Endothelial cell of umbilical vein (primary cell): Measurements from ENCODE around the gene FTCDNL1. TPM values are rescaled to one million over a fixed set of nuclear protein-coding genes. Genes with fewer than 3 reads are reported as not detected.

Source experiments
- BruUV-seq: library from RNA; stranded (reverse); fragments of 400-500 nt; replicated peaks from 2 replicates; lab custom pipeline; 2021; lab: Mats Ljungman, UMichigan
- CTCF ChIA-PET: fragments of 300-600, 350-600 bp; sonication (Branson Sonifier 250); formaldehyde crosslinking; loops from one replicate; lab custom pipeline; 2021; ENCODE audit warnings: antibody characterized with exemption, inconsistent platforms; lab: Charles Lee
- POLR2A ChIA-PET: fragments of 300-600, 350-600 bp; sonication (Branson Sonifier 250); formaldehyde crosslinking; loops from one replicate; lab custom pipeline; 2021; ENCODE audit warnings: antibody characterized with exemption, inconsistent platforms; lab: Charles Lee
- DNase-seq: peaks from one replicate; pipeline ENCODE4 v3.0.0-alpha.2; 2011; ENCODE audit warnings: low read depth, low spot score
- FAIRE-seq: peaks from 2 replicates; lab custom pipeline; 2011; peaks lifted over from hg19 to GRCh38; lab: Jason Lieb, UNC
- H2AFZ ChIP-seq: 2 replicates; pipeline ENCODE4 v1.6.0; 2012; ENCODE audit warnings: low read depth, low read length, control low read depth, inconsistent platforms
- H3K27ac ChIP-seq: 2 replicates; pipeline ENCODE4 v1.5.1; 2011; ENCODE audit warnings: low read depth, mild to moderate bottlenecking, control low read depth, low read length, moderate library complexity; ENCODE audit not compliant: insufficient read depth
- H3K27me3 ChIP-seq, 2 experiments: 2 replicates each; pipeline versions ENCODE4 v1.6.0 to v1.6.1; 2011; ENCODE audit warnings: low read length in 2 of 2, mixed read lengths in 1 of 2; ENCODE audit not compliant: control insufficient read depth in 2 of 2, insufficient read depth in 2 of 2
- H3K36me3 ChIP-seq, 2 experiments: 2 replicates in 1 of 2; 3 replicates in 1 of 2; pipeline ENCODE4 v1.5.1; 2011; ENCODE audit warnings: low read length in 2 of 2, mild to moderate bottlenecking in 1 of 2, moderate library complexity in 1 of 2; ENCODE audit not compliant: control insufficient read depth in 2 of 2, insufficient read depth in 2 of 2; ENCODE audit errors: extremely low read depth in 1 of 2
- H3K4me1 ChIP-seq: 3 replicates; pipeline ENCODE4 v1.5.1; 2011; ENCODE audit warnings: mild to moderate bottlenecking, low read length; ENCODE audit not compliant: control insufficient read depth, insufficient read depth; ENCODE audit errors: extremely low read depth
- H3K4me2 ChIP-seq: 2 replicates; pipeline ENCODE4 v1.6.1; 2011; ENCODE audit warnings: low read length, control low read depth, mixed read lengths; ENCODE audit not compliant: insufficient read depth
- H3K4me3 ChIP-seq, 3 experiments: fragments of 200-600 bp in 1 of 3; sonication (generic), shearing (Covaris generic) in 1 of 3; replicated peaks in 1 of 3; 2 replicates each; pipeline ENCODE4 v1.5.1; 2011 to 2016; ENCODE audit warnings: control low read depth in 3 of 3, low read length in 3 of 3, mild to moderate bottlenecking in 2 of 3, inconsistent platforms in 1 of 3, low read depth in 1 of 3, moderate library complexity in 1 of 3; ENCODE audit not compliant: insufficient read depth in 1 of 3
- H3K79me2 ChIP-seq: 2 replicates; pipeline ENCODE4 v1.6.0; 2012; ENCODE audit warnings: low read length, inconsistent platforms; ENCODE audit not compliant: control insufficient read depth, insufficient read depth
- H3K9ac ChIP-seq: replicated peaks from 2 replicates; pipeline ENCODE3; 2011; ENCODE audit warnings: low read length, control low read depth; ENCODE audit not compliant: insufficient read depth; ENCODE audit errors: extremely low read depth
- H3K9me1 ChIP-seq: replicated peaks from 3 replicates; pipeline ENCODE4 v1.6.0; 2011; ENCODE audit warnings: mild to moderate bottlenecking, low read length; ENCODE audit not compliant: control insufficient read depth, insufficient read depth; ENCODE audit errors: extremely low read depth
- H3K9me3 ChIP-seq: replicated peaks from 2 replicates; pipeline ENCODE4 v1.5.1; 2012; ENCODE audit warnings: low read length, inconsistent platforms; ENCODE audit not compliant: control insufficient read depth, insufficient read depth
- H4K20me1 ChIP-seq: replicated peaks from 2 replicates; pipeline ENCODE3; 2011; ENCODE audit warnings: mild to moderate bottlenecking, low read length; ENCODE audit not compliant: control insufficient read depth, insufficient read depth; ENCODE audit errors: extremely low read depth
- EZH2 ChIP-seq: IDR thresholded peaks from 2 replicates; pipeline ENCODE4 v1.6.1; 2012; ENCODE audit warnings: borderline replicate concordance, low read depth, mild to moderate bottlenecking, moderate library complexity, low read length, inconsistent platforms; ENCODE audit not compliant: severe bottlenecking
- FOS ChIP-seq: IDR thresholded peaks from 2 replicates; pipeline ENCODE4 v1.6.1; 2011; ENCODE audit warnings: mild to moderate bottlenecking, low read length, moderate library complexity, borderline replicate concordance; ENCODE audit not compliant: insufficient read depth
- GATA2 ChIP-seq: IDR thresholded peaks from 2 replicates; pipeline ENCODE4 v1.7.0; 2011; ENCODE audit warnings: low read depth, mild to moderate bottlenecking, moderate library complexity, mixed read lengths, low read length; ENCODE audit not compliant: insufficient read length, insufficient read depth
- JUN ChIP-seq: IDR thresholded peaks from 2 replicates; pipeline ENCODE4 v1.6.1; 2011; ENCODE audit warnings: borderline replicate concordance, low read depth; ENCODE audit not compliant: insufficient read length, insufficient read depth
- MYC ChIP-seq: IDR thresholded peaks from one replicate; pipeline ENCODE4 v1.6.1; 2011; ENCODE audit warnings: mild to moderate bottlenecking, low read depth, low read length
- POLR2A ChIP-seq: IDR thresholded peaks from 2 replicates; pipeline ENCODE4 v1.6.1; 2012; ENCODE audit warnings: low read depth, mild to moderate bottlenecking, control low read depth, low read length
- POLR2AphosphoS5 ChIP-seq: IDR thresholded peaks from 2 replicates; pipeline ENCODE4 v1.6.1; 2012; ENCODE audit warnings: low read depth, mild to moderate bottlenecking, control low read depth, low read length, moderate library complexity; ENCODE audit not compliant: insufficient read depth
- dilution Hi-C: fragments of 300-500 bp; cut with MboI; formaldehyde crosslinking; loops from one replicate; pipeline ENCODE4 v1.15.0; 2019; ENCODE audit warnings: low sequenced_read_pairs; ENCODE audit not compliant: extremely low pct_ligation_motif_present
- intact Hi-C: fragments of 100-400 bp; cut with micrococcal nuclease; formaldehyde crosslinking; loops from one replicate; pipeline ENCODE4 v1.10.0; 2022
- polyA plus RNA-seq, 4 experiments: library from polyadenylated mRNA; depleted of rRNA in 3 of 4; stranded (reverse) in 3 of 4; unstranded in 1 of 4; fragments of >200 nt; gene quantifications; 2 replicates each; pipeline versions ENCODE4 v1.2.1 to v1.2.3, GENCODE V29; 2011 to 2012; ENCODE audit warnings: missing spikeins in 1 of 4
- total RNA-seq: library from RNA; stranded (reverse); gene quantifications from 2 replicates; pipeline ENCODE4 v1.2.3, GENCODE V29; 2021
- TF ChIP-seq, protein P1 (sequence below), 2 donors: IDR thresholded peaks; 1 replicate in 1 of 2; 2 replicates in 1 of 2; pipeline ENCODE4 v1.5.1; 2011; ENCODE audit warnings: low read length in 2 of 2, mild to moderate bottlenecking in 2 of 2, moderate library complexity in 2 of 2, control low read depth in 1 of 2, inconsistent platforms in 1 of 2, low read depth in 1 of 2; ENCODE audit not compliant: insufficient read depth in 1 of 2; ENCODE audit errors: extremely low read depth in 1 of 2
- TF ChIP-seq, protein P2 (sequence below): IDR thresholded peaks from 2 replicates; pipeline ENCODE4 v1.6.1; 2011; ENCODE audit not compliant: insufficient read depth, insufficient read length

The FTCDNL1 gene
- total and polyA plus RNA-seq, 2 donors (not counting 3 experiments of a cell fraction or from before 2014, with no cell fraction given) = 0.19 to 0.27 TPM

DNA sequence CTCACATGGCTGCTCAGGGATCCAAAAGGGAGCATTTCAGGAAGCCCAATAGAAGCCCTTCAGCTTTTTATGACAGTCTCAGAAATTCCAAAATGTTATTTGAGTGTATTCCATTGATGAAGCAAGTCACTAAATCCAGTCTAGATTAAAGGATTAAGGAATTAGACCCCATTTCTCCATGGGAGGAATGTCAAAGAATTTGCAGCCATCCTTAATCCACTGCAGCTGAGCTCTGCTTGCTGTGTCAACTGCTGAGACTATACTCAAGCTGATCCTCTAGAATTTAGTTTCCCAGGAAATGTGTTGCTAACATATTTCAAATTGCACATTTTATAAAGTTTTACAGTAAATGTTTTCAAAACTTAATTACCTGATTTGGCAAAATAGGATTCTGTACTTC is 31.7 kb upstream of the FTCDNL1 start:
- Histone ChIP-seq H3K9me1 (no peaks in the 10 kb centered on the region), H3K4me2 (no peak overlapping the region), H3K79me2 (no peaks in the 10 kb centered on the region), H3K27me3 (no peaks in the 10 kb centered on the region), H3K4me1 (no peaks in the 10 kb centered on the region), H3K9me3 (no peaks in the 10 kb centered on the region), H4K20me1 (no peaks in the 10 kb centered on the region), H3K36me3 (no peaks in the 10 kb centered on the region), H2AFZ (no peak overlapping the region), H3K9ac (no peak overlapping the region), H3K27ac (no peak overlapping the region), H3K4me3 (no peak overlapping the region)
- DNase-seq (no peak), FAIRE-seq (no peak)
- dilution Hi-C loops (no loop called here), intact Hi-C loops (no loop called here)
- no peak for TF ChIP-seq POLR2AphosphoS5
- TF ChIP-seq, protein P1, sequence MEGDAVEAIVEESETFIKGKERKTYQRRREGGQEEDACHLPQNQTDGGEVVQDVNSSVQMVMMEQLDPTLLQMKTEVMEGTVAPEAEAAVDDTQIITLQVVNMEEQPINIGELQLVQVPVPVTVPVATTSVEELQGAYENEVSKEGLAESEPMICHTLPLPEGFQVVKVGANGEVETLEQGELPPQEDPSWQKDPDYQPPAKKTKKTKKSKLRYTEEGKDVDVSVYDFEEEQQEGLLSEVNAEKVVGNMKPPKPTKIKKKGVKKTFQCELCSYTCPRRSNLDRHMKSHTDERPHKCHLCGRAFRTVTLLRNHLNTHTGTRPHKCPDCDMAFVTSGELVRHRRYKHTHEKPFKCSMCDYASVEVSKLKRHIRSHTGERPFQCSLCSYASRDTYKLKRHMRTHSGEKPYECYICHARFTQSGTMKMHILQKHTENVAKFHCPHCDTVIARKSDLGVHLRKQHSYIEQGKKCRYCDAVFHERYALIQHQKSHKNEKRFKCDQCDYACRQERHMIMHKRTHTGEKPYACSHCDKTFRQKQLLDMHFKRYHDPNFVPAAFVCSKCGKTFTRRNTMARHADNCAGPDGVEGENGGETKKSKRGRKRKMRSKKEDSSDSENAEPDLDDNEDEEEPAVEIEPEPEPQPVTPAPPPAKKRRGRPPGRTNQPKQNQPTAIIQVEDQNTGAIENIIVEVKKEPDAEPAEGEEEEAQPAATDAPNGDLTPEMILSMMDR (IDR thresholded peaks at IDR 0.05; ENCODE audit: extremely low read depth in 1 of 2, insufficient read depth in 1 of 2, low read depth in 1 of 2, low read length in 2 of 2) = no peak
- TF ChIP-seq, protein P2, sequence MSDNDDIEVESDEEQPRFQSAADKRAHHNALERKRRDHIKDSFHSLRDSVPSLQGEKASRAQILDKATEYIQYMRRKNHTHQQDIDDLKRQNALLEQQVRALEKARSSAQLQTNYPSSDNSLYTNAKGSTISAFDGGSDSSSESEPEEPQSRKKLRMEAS = no peak
- TF ChIP-seq GATA2 = no peak
- TF ChIP-seq MYC = no peak
- TF ChIP-seq JUN = no peak
- no peak for TF ChIP-seq EZH2
- TF ChIP-seq FOS = no peak
- TF ChIP-seq POLR2A = no peak
- ChIA-PET POLR2A (no interaction called here), CTCF (no interaction called here)
- no TSS peak for BruUV-seq
